Fibroblast of pulmonary artery (primary cell): ENCODE results near the gene PIGS.

Experiments
- DNase-seq: peaks from one replicate; pipeline ENCODE4 v3.0.0-alpha.2; 2010; ENCODE audit warnings: low read depth
- H3K4me3 ChIP-seq: replicated peaks from 2 replicates; pipeline ENCODE4 v1.5.1; 2011; ENCODE audit warnings: low read depth, mild to moderate bottlenecking, control low read depth, low read length, moderate library complexity
- CTCF ChIP-seq: IDR thresholded peaks from 2 replicates; pipeline ENCODE4 v1.5.1; 2011; ENCODE audit warnings: mild to moderate bottlenecking, control low read depth, low read length, inconsistent platforms; ENCODE audit errors: missing control alignments

PIGS gene

GRCh38 chr17:28555022-28555421 lies 16.3 kb downstream of the PIGS start:
- no peak overlapping the region for H3K4me3 ChIP-seq
- TF ChIP-seq CTCF: no peak
- DNase-seq: no peak

GRCh38 chr17:28554565-28554964 lies 16.8 kb downstream of the PIGS start:
- no peak for TF ChIP-seq CTCF
- no peak for DNase-seq

GRCh38 chr17:28553000-28553505 lies 18.3 kb downstream of the PIGS start:
- no peak for TF ChIP-seq CTCF
- DNase-seq: no peak
- peak overlapping the region; percentile 31 for H3K4me3 ChIP-seq

More at GRCh38 chr17:28554565-28554964, 16.8 kb downstream of the PIGS start:
- no peak overlapping the region for H3K4me3 ChIP-seq

GRCh38 chr17:28552176-28552999 lies 18.9 kb downstream of the PIGS start, which contains the start of gene UNC119:
Gene UNC119, minus strand, starts transcription at chr17:28552624. Its CDS starts 67 bp downstream, at chr17:28552557.
- TF ChIP-seq CTCF: no peak
- H3K4me3 ChIP-seq: peak within 1 kb of the TSS; percentile 69
- peak; percentile 61 for DNase-seq

GRCh38 chr17:28551421-28552175 lies 19.7 kb downstream of the PIGS start:
- no peak for TF ChIP-seq CTCF
- DNase-seq: peak; percentile 19
- peak overlapping the region; percentile 69 for H3K4me3 ChIP-seq

GRCh38 chr17:28550858-28551257 lies 20.5 kb downstream of the PIGS start:
- no peak overlapping the region for H3K4me3 ChIP-seq
- TF ChIP-seq CTCF: no peak
- no peak for DNase-seq
